Measurements from ENCODE around the gene SMARCC2.

- no peak for TF ChIP-seq CTCF (IDR thresholded peaks at IDR 0.05)
- no peak for TF ChIP-seq POLR2A (IDR thresholded peaks at IDR 0.05)
Observed at GRCh38 chr12:56128670-56129205, 60.5 kb downstream of the SMARCC2 start.

All from body of pancreas (tissue), 4 donors.